H9 (cell line): Measurements from ENCODE around the gene INVS. TPM values are rescaled to one million over a fixed set of nuclear protein-coding genes. Genes with fewer than 3 reads are reported as not detected.
A peak's percentile ranks its signal among the peaks of the same experiment; 100 is the strongest.

Experiments
- DNase-seq: peaks from one replicate; pipeline ENCODE4 v3.0.0-alpha.2; 2017
- H2AFZ ChIP-seq: one replicate; pipeline ENCODE4 v1.6.1; 2013; ENCODE audit warnings: mild to moderate bottlenecking, low read length, control low read depth, moderate library complexity
- H2AK5ac ChIP-seq: 2 replicates; pipeline ENCODE4 v1.6.1; 2013; ENCODE audit warnings: low read length, control low read depth, mixed read lengths; ENCODE audit not compliant: insufficient read length
- H2BK120ac ChIP-seq: one replicate; pipeline ENCODE4 v1.6.1; 2013; ENCODE audit warnings: low read depth, mild to moderate bottlenecking, low read length, control low read depth, inconsistent platforms; ENCODE audit not compliant: poor library complexity, severe bottlenecking
- H2BK12ac ChIP-seq: 2 replicates; pipeline ENCODE4 v1.6.1; 2013; ENCODE audit warnings: low read length, control low read depth, mixed read lengths, low read depth; ENCODE audit not compliant: insufficient read length
- H2BK15ac ChIP-seq: 2 replicates; pipeline ENCODE4 v1.6.1; 2013; ENCODE audit warnings: low read depth, low read length, control low read depth
- H2BK20ac ChIP-seq: one replicate; pipeline ENCODE4 v1.6.1; 2013; ENCODE audit warnings: low read depth, mild to moderate bottlenecking, low read length, control low read depth, inconsistent platforms; ENCODE audit not compliant: poor library complexity, severe bottlenecking
- H2BK5ac ChIP-seq: 2 replicates; pipeline ENCODE4 v1.6.1; 2013; ENCODE audit warnings: low read length, control low read depth, mixed read lengths; ENCODE audit not compliant: insufficient read length
- H3K14ac ChIP-seq: 2 replicates; pipeline ENCODE4 v1.6.1; 2013; ENCODE audit warnings: low read length, control low read depth; ENCODE audit not compliant: insufficient read depth
- H3K18ac ChIP-seq: 2 replicates; pipeline ENCODE4 v1.6.1; 2013; ENCODE audit warnings: low read depth, mild to moderate bottlenecking, mixed read lengths, low read length, control low read depth; ENCODE audit not compliant: insufficient read length
- H3K23ac ChIP-seq: 2 replicates; pipeline ENCODE4 v1.6.1; 2013; ENCODE audit warnings: low read length, control low read depth, mixed read lengths, low read depth; ENCODE audit not compliant: insufficient read length
- H3K23me2 ChIP-seq: 2 replicates; pipeline ENCODE4 v1.6.1; 2013; ENCODE audit warnings: low read depth, mild to moderate bottlenecking, mixed read lengths, low read length, control low read depth; ENCODE audit not compliant: insufficient read length, poor library complexity, severe bottlenecking
- H3K27ac ChIP-seq: 2 replicates; pipeline ENCODE4 v1.5.1; 2013; ENCODE audit warnings: low read length, control low read depth, mixed read lengths, low read depth; ENCODE audit not compliant: insufficient read length
- H3K27me3 ChIP-seq: 2 replicates; pipeline ENCODE4 v1.6.1; 2013; ENCODE audit warnings: low read length, control low read depth, inconsistent platforms; ENCODE audit not compliant: insufficient read depth
- H3K4ac ChIP-seq: 2 replicates; pipeline ENCODE4 v1.6.1; 2013; ENCODE audit warnings: low read depth, mild to moderate bottlenecking, control low read depth, inconsistent platforms, low read length, moderate library complexity
- H3K4me1 ChIP-seq: 2 replicates; pipeline ENCODE4 v1.6.1; 2013; ENCODE audit warnings: low read length, control low read depth, inconsistent platforms; ENCODE audit not compliant: insufficient read depth
- H3K4me2 ChIP-seq: 2 replicates; pipeline ENCODE4 v1.6.1; 2013; ENCODE audit warnings: low read length, control low read depth, mixed read lengths; ENCODE audit not compliant: insufficient read length, insufficient read depth
- H3K56ac ChIP-seq: 2 replicates; pipeline ENCODE4 v1.6.1; 2013; ENCODE audit warnings: low read depth, mild to moderate bottlenecking, mixed read lengths, low read length, control low read depth; ENCODE audit not compliant: insufficient read length
- H3K79me1 ChIP-seq: 2 replicates; pipeline ENCODE4 v1.6.1; 2013; ENCODE audit warnings: low read depth, mild to moderate bottlenecking, moderate library complexity, low read length, control low read depth, inconsistent platforms; ENCODE audit not compliant: insufficient read depth, poor library complexity, severe bottlenecking
- H3K79me2 ChIP-seq: 2 replicates; pipeline ENCODE4 v1.6.1; 2013; ENCODE audit warnings: low read length, control low read depth, inconsistent platforms; ENCODE audit not compliant: insufficient read depth
- H3K9ac ChIP-seq: 2 replicates; pipeline ENCODE4 v1.6.1; 2013; ENCODE audit warnings: low read length, control low read depth, mixed read lengths; ENCODE audit not compliant: insufficient read length; ENCODE audit errors: extremely low read depth
- H3K9me3 ChIP-seq: one replicate; pipeline ENCODE4 v1.6.1; 2013; ENCODE audit warnings: low read depth, low read length, inconsistent platforms; ENCODE audit not compliant: control insufficient read depth
- H3T11ph ChIP-seq: one replicate; pipeline ENCODE4 v1.6.1; 2013; ENCODE audit warnings: mild to moderate bottlenecking, low read length, control low read depth, inconsistent platforms
- H4K20me1 ChIP-seq: one replicate; pipeline ENCODE4 v1.6.1; 2013; ENCODE audit not compliant: control insufficient read depth, insufficient read length, insufficient read depth
- H4K5ac ChIP-seq: 2 replicates; pipeline ENCODE4 v1.6.1; 2013; ENCODE audit warnings: low read depth, mild to moderate bottlenecking, mixed read lengths, low read length, control low read depth; ENCODE audit not compliant: insufficient read length
- H4K8ac ChIP-seq: replicated peaks from 2 replicates; pipeline ENCODE4 v1.6.1; 2013; ENCODE audit warnings: low read length, control low read depth, mixed read lengths, low read depth; ENCODE audit not compliant: insufficient read length
- H4K91ac ChIP-seq: 2 replicates; pipeline ENCODE4 v1.6.1; 2013; ENCODE audit warnings: low read depth, mild to moderate bottlenecking, moderate library complexity, mixed read lengths, low read length, control low read depth; ENCODE audit not compliant: insufficient read length
- H3K27ac Mint-ChIP-seq, 3 experiments: 2 replicates in 2 of 3; 3 replicates in 1 of 3; pipeline ENCODE4 v1.8.0; 2020 to 2021; ENCODE audit warnings: mixed read lengths in 3 of 3, mild to moderate bottlenecking in 1 of 3, moderate library complexity in 1 of 3
- H3K27me3 Mint-ChIP-seq: 2 replicates; pipeline ENCODE4 v1.8.0; 2021; ENCODE audit warnings: low read depth, mild to moderate bottlenecking, moderate library complexity, mixed read lengths
- H3K36me3 Mint-ChIP-seq, 3 experiments: 2 replicates in 2 of 3; 3 replicates in 1 of 3; pipeline ENCODE4 v1.8.0; 2020 to 2021; ENCODE audit warnings: low read depth in 3 of 3, mixed read lengths in 3 of 3; ENCODE audit not compliant: insufficient read depth in 1 of 3
- H3K4me1 Mint-ChIP-seq, 2 experiments: 2 replicates each; pipeline ENCODE4 v1.8.0; 2020; ENCODE audit warnings: mixed read lengths in 2 of 2
- H3K4me3 Mint-ChIP-seq, 2 experiments: 2 replicates in 1 of 2; 3 replicates in 1 of 2; pipeline ENCODE4 v1.8.0; 2020 to 2021; ENCODE audit warnings: mild to moderate bottlenecking in 2 of 2, mixed read lengths in 2 of 2, moderate library complexity in 1 of 2
- H3K9me3 Mint-ChIP-seq, 2 experiments: 2 replicates in 1 of 2; 3 replicates in 1 of 2; pipeline ENCODE4 v1.8.0; 2020; ENCODE audit warnings: mild to moderate bottlenecking in 2 of 2, mixed read lengths in 2 of 2, moderate library complexity in 1 of 2
- CTCF ChIP-seq: fragments of 200-600 bp; sonication (generic); conservative IDR thresholded peaks from 3 replicates; pipeline ENCODE4 v1.8.0; 2021; ENCODE audit warnings: antibody characterized with exemption, mild to moderate bottlenecking
- WGBS: extraction: QIAGEN DNeasy Blood & Tissue Kit; methylation state at CpG from one replicate; pipeline ENCODE4 v1.1.7; 2013; ENCODE audit warnings: missing lambda C conversion rate, low lambda C conversion rate, mixed read lengths; ENCODE audit not compliant: insufficient read length; ENCODE audit errors: extremely low coverage; 5-methylcytosine and 5-hydroxymethylcytosine counted together
- total RNA-seq: library from RNA; stranded (reverse); gene quantifications from 2 replicates; pipeline ENCODE4 v1.2.1, GENCODE V29; 2021

INVS gene
- total RNA-seq, 1 experiment from 2014 or later: 7.5 TPM

GRCh38 chr9:100104314-100104713 lies 5.3 kb downstream of the INVS start:
- Histone ChIP-seq H2BK120ac (no peak overlapping the region), H2BK5ac (no peak overlapping the region), H4K91ac (no peak overlapping the region), H2BK12ac (no peak overlapping the region), H4K20me1 (no peaks in the 10 kb centered on the region), H3K9me3 (no peaks in the 10 kb centered on the region), H3K79me2 (no peaks in the 10 kb centered on the region), H3T11ph (no peak overlapping the region), H3K23me2 (peaks cover 3% of the 10 kb centered on the region), H4K8ac (no peak overlapping the region), H3K4me1 (no peaks in the 10 kb centered on the region), H3K18ac (no peak overlapping the region), H2AFZ (no peak overlapping the region), H3K9ac (no peak overlapping the region), H2AK5ac (no peak overlapping the region), H3K4ac (no peak overlapping the region), H3K79me1 (no peaks in the 10 kb centered on the region), H2BK15ac (no peak overlapping the region), H3K4me2 (no peak overlapping the region), H3K23ac (no peak overlapping the region), H3K27ac (no peak overlapping the region), H4K5ac (no peak overlapping the region), H3K27me3 (no peaks in the 10 kb centered on the region), H3K14ac (no peak overlapping the region), H2BK20ac (no peak overlapping the region), H3K56ac (no peak overlapping the region)
- peaks cover 12 to 14% of the 10 kb centered on the region in 2 experiments for H3K4me1 Mint-ChIP-seq
- H3K27ac Mint-ChIP-seq: peak overlapping the region in 2 of 3 experiments; percentile 17 to 66; a peak in 2 of 7 replicates
- no peak overlapping the region for H3K4me3 Mint-ChIP-seq
- no peaks in the 10 kb centered on the region for H3K27me3 Mint-ChIP-seq
- no CpG with 5 or more reads among the region's 4 CpGs for WGBS
- H3K36me3 Mint-ChIP-seq: peaks cover 0 to 6% (median 0%) of the 10 kb centered on the region in 3 experiments; a peak in 2 of 7 replicates
- DNase-seq: no peak
- no peaks in the 10 kb centered on the region for H3K9me3 Mint-ChIP-seq
- TF ChIP-seq CTCF: no peak
